Peyer's patch (tissue), 4 donors: ENCODE measurements around the gene KRT1. TPM values are rescaled to one million over a fixed set of nuclear protein-coding genes. Genes with fewer than 3 reads are reported as not detected.

Experiments used
- DNase-seq, 3 donors: peaks; one replicate each; pipeline ENCODE4 v3.0.0-alpha.2; 2017 to 2019
- H3K27ac ChIP-seq, 4 donors: fragments of 200-600 bp; sonication (generic); one replicate each; pipeline ENCODE4 v1.5.1; 2016 to 2019
- H3K27me3 ChIP-seq, 2 donors: fragments of 200-600 bp; sonication (generic); one replicate each; pipeline ENCODE4 v1.5.1; 2019
- H3K36me3 ChIP-seq, 3 donors: fragments of 200-600 bp; sonication (generic); one replicate each; pipeline ENCODE4 v1.5.1; 2016 to 2019
- H3K4me1 ChIP-seq, 4 donors: fragments of 200-600 bp; sonication (generic); one replicate each; pipeline ENCODE4 v1.5.1; 2016 to 2019
- H3K4me3 ChIP-seq, 4 donors: fragments of 200-600 bp; sonication (generic); 1 replicate in 3 of 4; 2 replicates in 1 of 4; pipeline ENCODE4 v1.5.1; 2016 to 2019; ENCODE audit warnings: mild to moderate bottlenecking in 1 of 4
- H3K9me3 ChIP-seq, 4 donors: fragments of 200-600 bp; sonication (generic); one replicate each; pipeline ENCODE4 v1.5.1; 2016 to 2019; ENCODE audit warnings: mild to moderate bottlenecking in 1 of 4
- CTCF ChIP-seq, 6 experiments: fragments of 450-650 bp in 4 of 6; fragments of 200-600 bp in 2 of 6; sonication (generic) in 1 of 6; IDR thresholded peaks; one replicate each; pipeline ENCODE4 v1.5.1; 2017 to 2019; ENCODE audit warnings: antibody characterized with exemption in 6 of 6, mild to moderate bottlenecking in 3 of 6, moderate library complexity in 1 of 6
- POLR2A ChIP-seq, 2 donors: fragments of 450-650 bp; IDR thresholded peaks; one replicate each; pipeline ENCODE4 v1.5.1; 2017; ENCODE audit warnings: antibody characterized with exemption in 2 of 2, mild to moderate bottlenecking in 2 of 2, moderate library complexity in 2 of 2
- total RNA-seq, 4 donors: library from RNA; depleted of rRNA; stranded (reverse); fragments of >200 nt; gene quantifications; one replicate each; pipeline ENCODE4 v1.1.0, GENCODE V29; 2016

Gene KRT1
- total RNA-seq, 4 donors from 2014 or later = 0.76 to 1.7 (median 0.94) TPM; not detected in 1

DNA sequence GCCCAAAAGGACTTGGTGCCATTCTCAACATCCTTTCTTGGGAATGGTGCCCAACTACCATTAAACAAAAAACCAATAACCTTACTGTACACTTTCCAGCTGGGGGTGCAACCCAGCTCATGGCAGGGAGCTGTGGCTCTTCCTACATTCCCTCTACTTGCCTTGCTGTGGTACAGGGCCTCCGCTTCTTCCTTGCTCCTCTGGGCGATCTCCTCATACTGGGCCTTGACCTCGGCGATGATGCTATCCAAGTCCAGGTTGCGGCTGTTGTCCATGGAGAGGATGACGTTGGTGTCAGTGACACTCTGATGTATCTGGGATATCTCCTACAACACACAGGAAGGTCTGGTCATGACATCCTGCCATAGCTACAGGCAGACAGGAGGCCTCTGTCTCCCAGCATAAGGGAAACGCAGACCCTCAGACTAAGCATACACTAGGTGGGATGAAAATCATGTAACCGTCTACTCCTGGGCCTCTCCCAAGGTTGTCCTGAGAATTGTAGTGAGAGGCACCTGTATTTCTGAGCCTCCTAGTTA, 32.1 kb downstream of the KRT1 start:
- Histone ChIP-seq H3K9me3 (no peaks in the 10 kb centered on the region), H3K4me1 (peaks cover 0 to 11% (median 1%) of the 10 kb centered on the region in 4 donors), H3K27ac (no peak overlapping the region), H3K36me3 (no peaks in the 10 kb centered on the region), H3K27me3 (no peaks in the 10 kb centered on the region), H3K4me3 (no peak overlapping the region)
- no peak for TF ChIP-seq CTCF (IDR thresholded peaks at IDR 0.05)
- no peak for TF ChIP-seq POLR2A (IDR thresholded peaks at IDR 0.05)
- no peak for DNase-seq

- TF ChIP-seq CTCF (IDR thresholded peaks at IDR 0.05) (no peak), POLR2A (IDR thresholded peaks at IDR 0.05) (no peak)
- Histone ChIP-seq H3K4me3 (no peak overlapping the region), H3K9me3 (no peaks in the 10 kb centered on the region), H3K36me3 (no peaks in the 10 kb centered on the region), H3K4me1 (peaks cover 0 to 11% (median 1%) of the 10 kb centered on the region in 4 donors), H3K27ac (no peak overlapping the region), H3K27me3 (no peaks in the 10 kb centered on the region)
- no peak for DNase-seq
These were observed 32.6 kb downstream of the KRT1 start for GRCh38 chr12:52647601-52648000.

DNA sequence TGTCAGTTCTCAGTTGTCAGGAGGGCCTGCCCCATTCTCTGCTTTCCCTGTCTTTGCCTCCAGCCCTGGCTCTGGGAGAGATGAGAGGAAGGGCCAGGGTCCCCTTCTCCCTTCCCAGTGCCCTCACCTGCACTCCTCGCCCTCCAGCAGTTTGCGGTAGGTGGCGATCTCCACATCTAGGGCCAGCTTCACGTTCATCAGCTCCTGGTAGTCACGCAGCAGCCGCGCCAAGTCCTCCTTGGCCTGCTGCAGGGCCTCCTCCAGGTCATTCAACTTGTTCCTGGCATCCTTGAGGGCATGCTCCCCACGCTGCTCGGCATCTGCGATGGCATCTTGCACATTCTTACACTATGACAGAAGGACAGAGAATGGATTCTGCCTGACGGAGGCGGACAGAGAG, 33.6 kb downstream of the KRT1 start:
- Histone ChIP-seq H3K4me1 (peaks cover 0 to 11% (median 1%) of the 10 kb centered on the region in 4 donors), H3K27ac (peak overlapping the region in 1 of 4 donors; percentile 17), H3K27me3 (no peaks in the 10 kb centered on the region), H3K9me3 (no peaks in the 10 kb centered on the region), H3K4me3 (no peak overlapping the region), H3K36me3 (no peaks in the 10 kb centered on the region)
- no peak for TF ChIP-seq CTCF (IDR thresholded peaks at IDR 0.05)
- no peak for TF ChIP-seq POLR2A (IDR thresholded peaks at IDR 0.05)
- DNase-seq = no peak

- TF ChIP-seq CTCF (IDR thresholded peaks at IDR 0.05) (no peak), POLR2A (IDR thresholded peaks at IDR 0.05) (no peak)
- Histone ChIP-seq H3K9me3 (no peaks in the 10 kb centered on the region), H3K4me3 (no peak overlapping the region), H3K4me1 (peaks cover 0 to 11% (median 1%) of the 10 kb centered on the region in 4 donors), H3K27me3 (no peaks in the 10 kb centered on the region), H3K36me3 (no peaks in the 10 kb centered on the region), H3K27ac (peak overlapping the region; percentile 10 to 38 (median 24))
- DNase-seq = no peak
These were observed 34.2 kb downstream of the KRT1 start for GRCh38 chr12:52645982-52646381.

DNA sequence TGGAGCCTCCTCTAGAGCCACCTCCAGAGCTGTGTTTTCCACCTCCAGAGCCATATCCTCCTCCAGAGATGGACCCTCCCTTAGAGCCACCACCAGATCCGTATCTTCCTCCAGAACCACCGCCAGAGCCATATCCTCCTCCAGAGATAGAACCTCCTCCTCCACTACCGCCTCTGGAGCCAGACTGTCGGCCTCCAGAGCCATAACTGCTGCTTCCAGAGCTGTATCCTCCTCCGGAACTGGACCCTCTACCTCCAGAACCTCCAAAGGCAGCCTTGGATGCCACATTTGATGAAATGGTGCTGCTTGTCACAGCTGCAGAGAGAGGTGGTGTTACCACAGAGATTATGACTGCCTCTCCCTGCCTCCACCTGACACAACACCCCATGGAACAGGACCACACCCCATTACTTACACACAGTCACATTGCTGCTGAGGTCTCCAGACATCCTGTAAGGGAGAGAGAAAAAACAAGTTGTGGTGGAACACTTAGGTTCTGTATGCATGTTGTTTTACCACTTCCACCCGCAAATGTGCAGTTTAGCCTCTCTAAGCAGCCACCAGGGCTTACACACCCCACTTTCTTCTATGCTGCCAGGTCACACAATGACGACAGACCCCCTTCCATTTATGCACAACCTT, 35.0 kb downstream of the KRT1 start:
- Histone ChIP-seq H3K27ac (peak overlapping the region; percentile 17 to 52 (median 35)), H3K27me3 (no peaks in the 10 kb centered on the region), H3K36me3 (no peaks in the 10 kb centered on the region), H3K9me3 (no peaks in the 10 kb centered on the region), H3K4me3 (no peak overlapping the region), H3K4me1 (peaks cover 0 to 11% (median 1%) of the 10 kb centered on the region in 4 donors)
- peak in 1 of 3 donors; percentile 19 for DNase-seq
- peak in 1 of 6 experiments; percentile 4 for TF ChIP-seq CTCF (IDR thresholded peaks at IDR 0.05)
- no peak for TF ChIP-seq POLR2A (IDR thresholded peaks at IDR 0.05)
